ENCODE measurements around the gene CNGB1.
"Not testable (repeated sequence)": the region's sequence is repeated elsewhere in the genome, so short reads cannot be mapped to it uniquely, and the experiment has no call there.

Gene CNGB1

GRCh38 chr16:57981636-57982035, 10.7 kb upstream of the CNGB1 start:
- Histone ChIP-seq H3K79me2 (ENCODE audit: insufficient read depth, low read length) (no peaks in the 10 kb centered on the region), H3K4me3 (ENCODE audit: insufficient read depth, low read length, poor library complexity, severe bottlenecking) (no peak overlapping the region), H3K4me2 (ENCODE audit: low read depth, low read length, poor library complexity, severe bottlenecking) (no peak overlapping the region), H3K27ac (ENCODE audit: low read depth, low read length) (no peak overlapping the region), H3K36me3 (ENCODE audit: low read length) (no peaks in the 10 kb centered on the region), H3K27me3 (ENCODE audit: low read length) (no peaks in the 10 kb centered on the region), H3K9ac (ENCODE audit: low read length) (no peak overlapping the region), H3K9me2 (replicated peaks; ENCODE audit: insufficient read depth, low read length) (no peaks in the 10 kb centered on the region), H3F3A (ENCODE audit: insufficient read depth) (no peaks in the 10 kb centered on the region), H3K9me3 (ENCODE audit: insufficient read depth, low read length) (no peaks in the 10 kb centered on the region), H2AFZ (ENCODE audit: low read depth, low read length, severe bottlenecking) (no peak overlapping the region), H4K20me1 (ENCODE audit: low read depth, low read length) (no peaks in the 10 kb centered on the region)
- no peak for TF ChIP-seq EZH2phosphoT487 (conservative IDR thresholded peaks at IDR 0.05; ENCODE audit: low read length)
- no peak for TF ChIP-seq CTCF (IDR thresholded peaks at IDR 0.05; ENCODE audit: insufficient read depth, low read length, poor library complexity, severe bottlenecking)

GRCh38 chr16:57979006-57979585, 8.2 kb upstream of the CNGB1 start:
- H3F3A ChIP-seq (ENCODE audit: insufficient read depth): no peaks in the 10 kb centered on the region
- no peak overlapping the region for H3K27ac ChIP-seq (ENCODE audit: low read depth, low read length)
- no peak overlapping the region for H3K4me3 ChIP-seq (ENCODE audit: insufficient read depth, low read length, poor library complexity, severe bottlenecking)
- H3K9me3 ChIP-seq (ENCODE audit: insufficient read depth, low read length): no peaks in the 10 kb centered on the region
- H3K9ac ChIP-seq (ENCODE audit: low read length): no peak overlapping the region
- no peaks in the 10 kb centered on the region for H3K36me3 ChIP-seq (ENCODE audit: low read length)
- no peaks in the 10 kb centered on the region for H4K20me1 ChIP-seq (ENCODE audit: low read depth, low read length)
- H3K9me2 ChIP-seq (replicated peaks; ENCODE audit: insufficient read depth, low read length): no peaks in the 10 kb centered on the region
- H3K79me2 ChIP-seq (ENCODE audit: insufficient read depth, low read length): no peaks in the 10 kb centered on the region
- TF ChIP-seq EZH2phosphoT487 (conservative IDR thresholded peaks at IDR 0.05; ENCODE audit: low read length) (no peak), CTCF (IDR thresholded peaks at IDR 0.05; ENCODE audit: insufficient read depth, low read length, poor library complexity, severe bottlenecking) (no peak)
- H2AFZ ChIP-seq (ENCODE audit: low read depth, low read length, severe bottlenecking): no peak overlapping the region
- H3K27me3 ChIP-seq (ENCODE audit: low read length): no peaks in the 10 kb centered on the region
- no peak overlapping the region for H3K4me2 ChIP-seq (ENCODE audit: low read depth, low read length, poor library complexity, severe bottlenecking)

GRCh38 chr16:57978070-57978465, 7.1 kb upstream of the CNGB1 start:
- H3K9me3 ChIP-seq (ENCODE audit: insufficient read depth, low read length); H3K79me2 ChIP-seq (ENCODE audit: insufficient read depth, low read length); H3K36me3 ChIP-seq (ENCODE audit: low read length); H3F3A ChIP-seq (ENCODE audit: insufficient read depth); H3K4me3 ChIP-seq (ENCODE audit: insufficient read depth, low read length, poor library complexity, severe bottlenecking); H3K27me3 ChIP-seq (ENCODE audit: low read length); H3K4me2 ChIP-seq (ENCODE audit: low read depth, low read length, poor library complexity, severe bottlenecking); H3K9ac ChIP-seq (ENCODE audit: low read length); H4K20me1 ChIP-seq (ENCODE audit: low read depth, low read length); H2AFZ ChIP-seq (ENCODE audit: low read depth, low read length, severe bottlenecking); H3K27ac ChIP-seq (ENCODE audit: low read depth, low read length); H3K9me2 ChIP-seq (replicated peaks; ENCODE audit: insufficient read depth, low read length): not testable (repeated sequence)

GRCh38 chr16:57977418-57978069, 6.6 kb upstream of the CNGB1 start:
- no peaks in the 10 kb centered on the region for H3F3A ChIP-seq (ENCODE audit: insufficient read depth)
- no peaks in the 10 kb centered on the region for H3K79me2 ChIP-seq (ENCODE audit: insufficient read depth, low read length)
- no peak overlapping the region for H3K4me3 ChIP-seq (ENCODE audit: insufficient read depth, low read length, poor library complexity, severe bottlenecking)
- TF ChIP-seq EZH2phosphoT487 (conservative IDR thresholded peaks at IDR 0.05; ENCODE audit: low read length) (no peak), CTCF (IDR thresholded peaks at IDR 0.05; ENCODE audit: insufficient read depth, low read length, poor library complexity, severe bottlenecking) (no peak)
- H3K27ac ChIP-seq (ENCODE audit: low read depth, low read length): no peak overlapping the region
- no peaks in the 10 kb centered on the region for H3K27me3 ChIP-seq (ENCODE audit: low read length)
- no peaks in the 10 kb centered on the region for H4K20me1 ChIP-seq (ENCODE audit: low read depth, low read length)
- H3K36me3 ChIP-seq (ENCODE audit: low read length): no peaks in the 10 kb centered on the region
- no peaks in the 10 kb centered on the region for H3K9me2 ChIP-seq (replicated peaks; ENCODE audit: insufficient read depth, low read length)
- no peaks in the 10 kb centered on the region for H3K9me3 ChIP-seq (ENCODE audit: insufficient read depth, low read length)
- H3K4me2 ChIP-seq (ENCODE audit: low read depth, low read length, poor library complexity, severe bottlenecking): no peak overlapping the region
- H3K9ac ChIP-seq (ENCODE audit: low read length): no peak overlapping the region
- no peak overlapping the region for H2AFZ ChIP-seq (ENCODE audit: low read depth, low read length, severe bottlenecking)

All from SU-DHL-6 (cell line).